Suprapubic skin (tissue), 4 donors: ENCODE data around the gene IER2. TPM values are rescaled to one million over a fixed set of nuclear protein-coding genes. Genes with fewer than 3 reads are reported as not detected.
A peak's percentile ranks its signal among the peaks of the same experiment; 100 is the strongest.
"Not testable (repeated sequence)": the region's sequence is repeated elsewhere in the genome, so short reads cannot be mapped to it uniquely, and the experiment has no call there.

Source experiments
- DNase-seq, 2 donors: peaks; one replicate each; pipeline ENCODE4 v3.0.0-alpha.2; 2019; ENCODE audit warnings: low spot score in 2 of 2
- H3K27ac ChIP-seq: fragments of 200-600 bp; sonication (generic); one replicate; pipeline ENCODE4 v1.5.1; 2019
- H3K27me3 ChIP-seq: fragments of 200-600 bp; sonication (generic); one replicate; pipeline ENCODE4 v1.5.1; 2019
- H3K36me3 ChIP-seq: fragments of 200-600 bp; sonication (generic); one replicate; pipeline ENCODE4 v1.5.1; 2019
- H3K4me1 ChIP-seq: fragments of 200-600 bp; sonication (generic); one replicate; pipeline ENCODE4 v1.5.1; 2019
- H3K4me3 ChIP-seq: fragments of 200-600 bp; sonication (generic); one replicate; pipeline ENCODE4 v1.5.1; 2019; ENCODE audit warnings: mild to moderate bottlenecking
- H3K9me3 ChIP-seq: fragments of 200-600 bp; sonication (generic); one replicate; pipeline ENCODE4 v1.5.1; 2019
- CTCF ChIP-seq, 2 donors: fragments of 200-600 bp in 1 of 2; fragments of 450-650 bp in 1 of 2; sonication (generic) in 1 of 2; IDR thresholded peaks; one replicate each; pipeline ENCODE4 v1.5.1; 2016 to 2019; ENCODE audit warnings: antibody characterized with exemption in 2 of 2, mild to moderate bottlenecking in 1 of 2, moderate library complexity in 1 of 2
- EP300 ChIP-seq: sonication (generic); formaldehyde crosslinking; IDR thresholded peaks from one replicate; pipeline ENCODE4 v1.6.1; 2017; ENCODE audit warnings: antibody characterized with exemption
- POLR2A ChIP-seq, 2 donors: fragments of 450-650 bp; IDR thresholded peaks; one replicate each; pipeline ENCODE4 v1.6.1; 2017; ENCODE audit warnings: antibody characterized with exemption in 2 of 2, mild to moderate bottlenecking in 2 of 2, moderate library complexity in 2 of 2
- POLR2AphosphoS5 ChIP-seq, 3 donors: sonication (generic); formaldehyde crosslinking; IDR thresholded peaks; one replicate each; pipeline ENCODE4 v1.6.1; 2017; ENCODE audit warnings: antibody characterized with exemption in 3 of 3
- WGBS: methylation state at CpG from one replicate; pipeline ENCODE4 v1.1.5; 2018; 5-methylcytosine and 5-hydroxymethylcytosine counted together
- total RNA-seq, 4 donors: library from RNA; depleted of rRNA; stranded (reverse); fragments of >200 nt; gene quantifications; one replicate each; pipeline ENCODE4 v1.1.0, GENCODE V29; 2016

Gene IER2
- total RNA-seq, 4 donors from 2014 or later, result 154 to 377 (median 214) TPM

DNA sequence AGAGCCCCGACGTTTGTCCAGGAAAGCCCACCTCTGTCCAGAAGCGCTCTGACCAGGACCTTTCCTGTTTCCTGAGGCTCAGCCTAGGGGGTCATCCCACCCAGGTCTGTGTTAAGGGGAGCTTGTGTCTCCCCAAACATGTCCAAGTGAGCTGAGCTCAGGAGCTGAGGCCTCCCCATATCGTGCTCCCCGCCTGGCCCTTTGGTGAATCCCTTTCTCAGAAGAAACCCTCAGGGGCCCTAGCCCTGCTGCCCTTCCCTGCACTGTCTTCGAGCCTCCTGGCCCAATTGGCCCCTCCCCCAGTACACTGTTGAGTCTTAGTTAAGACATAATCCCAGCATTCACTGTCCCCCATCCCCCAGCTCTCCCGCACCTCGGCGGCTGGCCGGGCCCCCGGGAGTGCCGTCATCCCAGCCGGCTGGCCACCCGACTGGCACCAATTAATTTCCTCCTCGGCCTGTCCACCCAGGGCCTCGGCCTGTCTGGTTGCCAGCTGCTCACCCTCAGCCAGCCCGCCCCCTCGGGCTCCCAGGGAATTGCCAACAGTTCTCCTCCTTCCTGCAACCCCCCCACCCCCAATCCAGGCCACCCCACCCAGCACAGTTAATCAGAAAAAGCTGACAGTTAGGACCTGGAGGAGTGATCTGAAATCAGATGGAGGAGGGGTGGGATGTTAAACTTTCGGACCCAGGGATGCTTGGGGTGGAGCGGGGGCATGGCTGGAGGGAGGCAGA lies 13.6 kb downstream of the IER2 start:
- 8% methylated on average over 19 of the region's 20 CpGs for WGBS
- H3K27me3 ChIP-seq, result no peaks in the 10 kb centered on the region
- H3K9me3 ChIP-seq, result no peaks in the 10 kb centered on the region
- peak overlapping the region; percentile 36 for H3K4me3 ChIP-seq
- DNase-seq, result peak; percentile 89
- no peak for TF ChIP-seq CTCF (IDR thresholded peaks at IDR 0.05)
- no peak for TF ChIP-seq POLR2A (IDR thresholded peaks at IDR 0.05)
- no peak for TF ChIP-seq POLR2AphosphoS5 (IDR thresholded peaks at IDR 0.05)
- TF ChIP-seq EP300, result no peak
- H3K36me3 ChIP-seq, result no peaks in the 10 kb centered on the region
- H3K27ac ChIP-seq, result peak overlapping the region; percentile 95
- peaks cover 79% of the 10 kb centered on the region for H3K4me1 ChIP-seq

DNA sequence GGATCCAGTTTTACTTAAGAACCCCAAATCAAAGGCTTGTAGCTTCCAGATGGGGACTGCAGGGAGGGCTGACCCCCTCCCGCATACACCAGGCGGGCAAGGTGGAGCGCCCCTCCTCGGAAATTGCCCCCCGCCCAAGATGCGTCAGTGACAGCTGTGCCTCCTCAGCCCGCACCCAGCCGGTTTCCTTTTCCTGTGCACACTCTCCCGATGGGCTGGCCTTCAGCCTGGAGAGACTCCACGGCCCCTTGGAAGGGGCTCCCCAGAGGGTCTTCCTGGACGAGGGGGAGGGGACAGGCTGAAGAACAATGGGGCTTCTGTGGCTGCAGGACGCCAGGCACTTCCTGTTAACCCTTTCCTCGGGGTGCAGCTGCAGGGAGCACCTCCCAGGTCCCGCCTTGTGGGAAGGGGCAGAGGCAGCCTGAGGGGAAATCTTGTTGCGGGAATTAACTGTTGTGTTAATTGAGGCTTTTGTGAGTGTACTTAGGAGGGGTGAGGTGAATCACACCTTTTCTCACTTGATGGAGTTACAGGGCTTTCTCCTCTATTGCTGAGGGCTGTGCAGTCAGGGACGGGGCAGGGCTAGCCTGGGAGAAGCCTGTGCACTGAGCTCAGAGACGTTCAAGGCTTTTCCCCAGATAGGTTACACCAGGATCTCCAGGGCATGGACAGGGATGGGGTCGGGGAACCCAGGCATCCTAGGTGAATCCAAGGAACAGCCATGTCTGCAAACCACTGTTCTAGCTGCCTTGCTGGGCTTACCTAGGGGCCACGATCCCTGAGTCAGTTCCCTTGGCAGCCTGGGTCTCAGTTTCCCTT lies 14.3 kb downstream of the IER2 start:
- Histone ChIP-seq H3K9me3 (no peaks in the 10 kb centered on the region), H3K27ac (peak overlapping the region; percentile 95), H3K36me3 (no peaks in the 10 kb centered on the region), H3K27me3 (no peaks in the 10 kb centered on the region), H3K4me1 (peaks cover 87% of the 10 kb centered on the region), H3K4me3 (peak overlapping the region; percentile 36)
- DNase-seq, result no peak
- TF ChIP-seq POLR2AphosphoS5 (IDR thresholded peaks at IDR 0.05) (peak in 2 of 3 donors; percentile 41 to 69), CTCF (IDR thresholded peaks at IDR 0.05) (no peak)
- WGBS, result 6% methylated on average over 9 of the region's 19 CpGs

DNA sequence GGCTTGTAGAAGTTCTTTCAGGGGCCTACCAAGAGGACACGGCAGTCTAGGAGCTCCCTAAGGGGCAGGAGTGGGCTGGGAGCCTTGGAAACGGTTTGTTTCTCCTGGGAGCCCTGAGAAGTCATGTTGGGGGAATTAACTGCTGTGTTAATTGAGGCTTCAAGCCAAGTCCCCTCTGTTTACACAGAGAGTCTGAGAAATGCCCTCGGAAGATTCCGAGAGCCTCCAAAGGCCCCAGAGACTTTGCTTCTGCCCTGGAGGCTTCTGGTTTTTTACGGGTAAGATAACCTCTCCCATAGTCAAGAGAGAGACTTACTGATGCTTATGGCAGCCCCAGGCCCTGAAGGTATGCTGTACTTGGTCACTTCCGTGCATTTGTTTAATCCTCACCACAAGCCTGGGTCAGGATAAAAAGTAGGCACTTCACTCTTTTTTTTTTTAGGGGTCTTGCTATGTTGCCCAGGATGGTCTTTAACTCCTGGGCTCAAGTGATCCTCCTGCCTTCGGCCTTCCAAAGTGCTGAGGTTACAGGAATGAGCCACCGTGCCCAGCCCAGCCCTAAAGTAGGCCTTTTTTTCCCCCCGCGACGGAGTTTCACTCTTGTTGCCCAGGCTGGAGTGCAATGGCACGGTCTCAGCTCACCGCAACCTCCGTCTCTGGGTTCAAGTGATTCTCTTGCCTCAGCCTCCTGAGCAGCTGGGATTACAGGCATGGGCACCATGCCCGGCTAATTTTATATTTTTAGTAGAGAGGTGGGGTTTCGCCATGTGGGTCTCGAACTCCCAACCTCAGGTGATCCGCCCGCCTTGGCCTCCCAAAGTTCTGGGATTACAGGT lies 15.2 kb downstream of the IER2 start:
- TF ChIP-seq POLR2AphosphoS5 (IDR thresholded peaks at IDR 0.05), result no peak
- TF ChIP-seq EP300, result no peak
- no peak for TF ChIP-seq POLR2A (IDR thresholded peaks at IDR 0.05)
- TF ChIP-seq CTCF (IDR thresholded peaks at IDR 0.05), result no peak
- Histone ChIP-seq H3K27me3 (no peaks in the 10 kb centered on the region), H3K9me3 (no peaks in the 10 kb centered on the region), H3K36me3 (no peaks in the 10 kb centered on the region), H3K4me3 (no peak overlapping the region), H3K4me1 (peaks cover 95% of the 10 kb centered on the region), H3K27ac (peak overlapping the region; percentile 95)
- DNase-seq, result no peak
- WGBS, result 79% methylated on average over 19 of the region's 19 CpGs

DNA sequence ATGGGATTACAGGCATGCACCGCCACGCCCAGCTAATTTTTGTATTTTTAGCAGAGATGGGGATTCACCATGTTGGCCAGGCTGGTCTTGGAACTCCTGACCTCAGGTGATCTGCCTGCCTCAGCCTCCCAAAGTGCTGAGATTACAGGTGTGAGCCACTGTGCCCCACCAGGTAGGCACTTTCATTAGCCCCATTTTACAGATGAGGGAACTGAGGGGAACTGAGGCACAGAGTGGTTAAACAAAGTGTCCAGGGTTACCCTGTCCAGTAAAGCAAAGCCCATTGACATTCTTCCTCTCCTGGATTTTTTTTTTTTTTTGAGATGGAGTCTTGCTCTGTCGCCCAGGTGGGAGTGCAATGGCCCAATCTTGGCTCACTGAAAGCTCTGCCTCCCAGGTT lies 15.9 kb downstream of the IER2 start:
- WGBS, result 94% methylated on average over 3 of the region's 3 CpGs
- not testable (repeated sequence) for H3K4me3 ChIP-seq

GRCh38 chr19:13169769-13170168 lies 19.6 kb downstream of the IER2 start:
- H3K9me3 ChIP-seq, result no peaks in the 10 kb centered on the region
- H3K4me3 ChIP-seq, result no peak overlapping the region
- H3K36me3 ChIP-seq, result no peaks in the 10 kb centered on the region
- peak overlapping the region; percentile 90 for H3K27ac ChIP-seq
- 50% methylated on average over 5 of the region's 5 CpGs for WGBS
- peaks cover 82% of the 10 kb centered on the region for H3K4me1 ChIP-seq
- DNase-seq, result no peak
- no peaks in the 10 kb centered on the region for H3K27me3 ChIP-seq
- TF ChIP-seq CTCF (IDR thresholded peaks at IDR 0.05) (no peak), POLR2A (IDR thresholded peaks at IDR 0.05) (no peak), POLR2AphosphoS5 (IDR thresholded peaks at IDR 0.05) (no peak), EP300 (no peak)

More for the DNA sequence above, 15.9 kb downstream of the IER2 start:
- H3K36me3 ChIP-seq, H3K27me3 ChIP-seq, H3K9me3 ChIP-seq, DNase-seq: not testable (repeated sequence)
- H3K4me1 ChIP-seq, result peaks cover 94% of the 10 kb centered on the region
- H3K27ac ChIP-seq, result peak overlapping the region; percentile 90
